Vagina (tissue), 2 donors: ENCODE results near the gene DIAPH2. TPM values are rescaled to one million over a fixed set of nuclear protein-coding genes. Genes with fewer than 3 reads are reported as not detected.

ENCODE experiments used
- DNase-seq, 2 donors: peaks; one replicate each; pipeline ENCODE4 v3.0.0-alpha.2; 2017; ENCODE audit errors: extremely low spot score in 2 of 2
- H3K27ac ChIP-seq: fragments of 200-600 bp; sonication (generic); one replicate; pipeline ENCODE4 v1.5.1; 2019
- H3K27me3 ChIP-seq: fragments of 200-600 bp; sonication (generic); one replicate; pipeline ENCODE4 v1.5.1; 2019
- H3K36me3 ChIP-seq, 2 donors: fragments of 200-600 bp; sonication (generic); one replicate each; pipeline ENCODE4 v1.5.1; 2017 to 2019
- H3K4me1 ChIP-seq: fragments of 200-600 bp; sonication (generic); one replicate; pipeline ENCODE4 v1.5.1; 2019
- H3K4me3 ChIP-seq, 2 donors: fragments of 200-600 bp; sonication (generic); 1 replicate in 1 of 2; 2 replicates in 1 of 2; pipeline ENCODE4 v1.5.1; 2016 to 2019
- H3K9me3 ChIP-seq: fragments of 200-600 bp; sonication (generic); one replicate; pipeline ENCODE4 v1.5.1; 2019
- CTCF ChIP-seq, 3 experiments: fragments of 450-650 bp in 2 of 3; fragments of 200-600 bp in 1 of 3; sonication (generic) in 1 of 3; IDR thresholded peaks; one replicate each; pipeline ENCODE4 v1.5.1; 2017 to 2019; ENCODE audit warnings: antibody characterized with exemption in 3 of 3, mild to moderate bottlenecking in 2 of 3, moderate library complexity in 2 of 3
- POLR2A ChIP-seq, 2 donors: fragments of 450-650 bp; IDR thresholded peaks; one replicate each; pipeline ENCODE4 v1.6.1; 2017; ENCODE audit warnings: antibody characterized with exemption in 2 of 2, mild to moderate bottlenecking in 2 of 2, moderate library complexity in 2 of 2
- POLR2AphosphoS5 ChIP-seq, 2 donors: sonication (generic); formaldehyde crosslinking; IDR thresholded peaks; one replicate each; pipeline ENCODE4 v1.9.0; 2017; ENCODE audit warnings: antibody characterized with exemption in 2 of 2, mild to moderate bottlenecking in 2 of 2, low read depth in 1 of 2; ENCODE audit not compliant: insufficient read depth in 1 of 2
- intact Hi-C: fragments of 100-400 bp; cut with DNase I; formaldehyde crosslinking; loops from one replicate; pipeline ENCODE4 v1.15.1; 2023
- total RNA-seq: library from RNA; depleted of rRNA; stranded (reverse); fragments of >200 nt; gene quantifications from one replicate; pipeline ENCODE4 v1.2.3, GENCODE V29; 2016

DIAPH2 gene
- total RNA-seq, 1 donor from 2014 or later = 38.8 TPM

GRCh38 chrX:97199501-97199900 lies 514.9 kb downstream of the DIAPH2 start:
- DNase-seq = no peak
- intact Hi-C loops = no loop called here
- no peaks in the 10 kb centered on the region for H3K27me3 ChIP-seq
- H3K4me1 ChIP-seq = no peaks in the 10 kb centered on the region
- H3K9me3 ChIP-seq = no peaks in the 10 kb centered on the region
- H3K36me3 ChIP-seq = no peaks in the 10 kb centered on the region
- H3K4me3 ChIP-seq = no peak overlapping the region
- no peak for TF ChIP-seq POLR2AphosphoS5 (IDR thresholded peaks at IDR 0.05; ENCODE audit: insufficient read depth in 1 of 2, low read depth in 1 of 2)
- TF ChIP-seq POLR2A (IDR thresholded peaks at IDR 0.05) = no peak
- no peak for TF ChIP-seq CTCF (IDR thresholded peaks at IDR 0.05)
- H3K27ac ChIP-seq = no peak overlapping the region

- no peaks in the 10 kb centered on the region for H3K36me3 ChIP-seq
Observed at GRCh38 chrX:97200454-97200853, 515.8 kb downstream of the DIAPH2 start.

GRCh38 chrX:97210501-97210900 lies 525.9 kb downstream of the DIAPH2 start:
- TF ChIP-seq POLR2AphosphoS5 (IDR thresholded peaks at IDR 0.05; ENCODE audit: insufficient read depth in 1 of 2, low read depth in 1 of 2) (no peak), CTCF (IDR thresholded peaks at IDR 0.05) (no peak), POLR2A (IDR thresholded peaks at IDR 0.05) (no peak)
- Histone ChIP-seq H3K36me3 (no peaks in the 10 kb centered on the region), H3K27me3 (no peaks in the 10 kb centered on the region), H3K27ac (no peak overlapping the region), H3K4me1 (no peaks in the 10 kb centered on the region), H3K4me3 (no peak overlapping the region), H3K9me3 (no peaks in the 10 kb centered on the region)
- DNase-seq = no peak
- intact Hi-C loops = no loop called here

More at GRCh38 chrX:97200454-97200853, 515.8 kb downstream of the DIAPH2 start:
- H3K9me3 ChIP-seq = no peaks in the 10 kb centered on the region
- no peaks in the 10 kb centered on the region for H3K4me1 ChIP-seq
- H3K4me3 ChIP-seq = no peak overlapping the region
- intact Hi-C loops = no loop called here
- TF ChIP-seq POLR2AphosphoS5 (IDR thresholded peaks at IDR 0.05; ENCODE audit: insufficient read depth in 1 of 2, low read depth in 1 of 2) (no peak), POLR2A (IDR thresholded peaks at IDR 0.05) (no peak), CTCF (IDR thresholded peaks at IDR 0.05) (no peak)
- no peak overlapping the region for H3K27ac ChIP-seq
- H3K27me3 ChIP-seq = no peaks in the 10 kb centered on the region
- DNase-seq = no peak

GRCh38 chrX:97211070-97211469 lies 526.4 kb downstream of the DIAPH2 start:
- Histone ChIP-seq H3K9me3 (no peaks in the 10 kb centered on the region), H3K27me3 (no peaks in the 10 kb centered on the region), H3K4me3 (no peak overlapping the region), H3K27ac (no peak overlapping the region), H3K36me3 (no peaks in the 10 kb centered on the region), H3K4me1 (no peaks in the 10 kb centered on the region)
- intact Hi-C loops = no loop called here
- TF ChIP-seq POLR2AphosphoS5 (IDR thresholded peaks at IDR 0.05; ENCODE audit: insufficient read depth in 1 of 2, low read depth in 1 of 2) (no peak), CTCF (IDR thresholded peaks at IDR 0.05) (no peak), POLR2A (IDR thresholded peaks at IDR 0.05) (no peak)
- no peak for DNase-seq

GRCh38 chrX:97215186-97215585 lies 530.5 kb downstream of the DIAPH2 start:
- Histone ChIP-seq H3K4me1 (no peaks in the 10 kb centered on the region), H3K9me3 (no peaks in the 10 kb centered on the region), H3K36me3 (no peaks in the 10 kb centered on the region), H3K27me3 (no peaks in the 10 kb centered on the region), H3K4me3 (no peak overlapping the region), H3K27ac (no peak overlapping the region)
- no peak for TF ChIP-seq POLR2A (IDR thresholded peaks at IDR 0.05)
- TF ChIP-seq POLR2AphosphoS5 (IDR thresholded peaks at IDR 0.05; ENCODE audit: insufficient read depth in 1 of 2, low read depth in 1 of 2) = no peak
- no peak for TF ChIP-seq CTCF (IDR thresholded peaks at IDR 0.05)
- no peak for DNase-seq
- intact Hi-C loops = no loop called here
